Glutamatergic neuron (in vitro differentiated cells): ENCODE measurements around the gene LRCH4. TPM values are rescaled to one million over a fixed set of nuclear protein-coding genes. Genes with fewer than 3 reads are reported as not detected.

Experiments used
- DNase-seq: peaks from one replicate; pipeline ENCODE4 v3.0.0; 2022
- H3K27ac Mint-ChIP-seq: one replicate; pipeline ENCODE4 v1.8.0; 2020; ENCODE audit warnings: mild to moderate bottlenecking, mixed read lengths, inconsistent platforms; ENCODE audit not compliant: unreplicated experiment
- H3K27me3 Mint-ChIP-seq: one replicate; pipeline ENCODE4 v1.8.0; 2020; ENCODE audit warnings: mild to moderate bottlenecking, moderate library complexity, mixed read lengths, inconsistent platforms; ENCODE audit not compliant: unreplicated experiment
- H3K36me3 Mint-ChIP-seq: one replicate; pipeline ENCODE4 v1.8.0; 2020; ENCODE audit warnings: mild to moderate bottlenecking, mixed read lengths, inconsistent platforms; ENCODE audit not compliant: unreplicated experiment
- H3K4me1 Mint-ChIP-seq: one replicate; pipeline ENCODE4 v1.8.0; 2020; ENCODE audit warnings: mild to moderate bottlenecking, low read depth, mixed read lengths, inconsistent platforms; ENCODE audit not compliant: unreplicated experiment
- H3K4me3 Mint-ChIP-seq: one replicate; pipeline ENCODE4 v1.8.0; 2020; ENCODE audit warnings: mild to moderate bottlenecking, mixed read lengths, inconsistent platforms; ENCODE audit not compliant: unreplicated experiment
- H3K9me3 Mint-ChIP-seq: one replicate; pipeline ENCODE4 v1.8.0; 2020; ENCODE audit warnings: mild to moderate bottlenecking, moderate library complexity, mixed read lengths, inconsistent platforms; ENCODE audit not compliant: unreplicated experiment
- CTCF ChIP-seq: fragments of 200-600 bp; sonication (generic); IDR thresholded peaks from one replicate; pipeline ENCODE4 v1.5.0; 2021; ENCODE audit not compliant: partially characterized antibody, unreplicated experiment
- total RNA-seq: library from RNA; stranded (reverse); fragmentation: NEBNext Ultra II Directional; extraction: Animal tissue kit (Norgen Biotek cat#: 25700); gene quantifications from one replicate; pipeline ENCODE4 v1.2.1, GENCODE V29; 2021; ENCODE audit not compliant: unreplicated experiment

The LRCH4 gene
- total RNA-seq, 1 donor from 2014 or later: 166 TPM

- no peaks in the 10 kb centered on the region for H3K36me3 Mint-ChIP-seq
- H3K27me3 Mint-ChIP-seq: peaks cover 15% of the 10 kb centered on the region
- no peak for TF ChIP-seq CTCF
- H3K9me3 Mint-ChIP-seq: peaks cover 5% of the 10 kb centered on the region
- DNase-seq: no peak
- H3K4me1 Mint-ChIP-seq: no peaks in the 10 kb centered on the region
- H3K4me3 Mint-ChIP-seq: peak overlapping the region; percentile 20
- no peak overlapping the region for H3K27ac Mint-ChIP-seq
These were observed 41.3 kb upstream of the LRCH4 start for GRCh38 chr7:100627238-100627549.

- peak overlapping the region; percentile 76 for H3K4me3 Mint-ChIP-seq
- peaks cover 1% of the 10 kb centered on the region for H3K36me3 Mint-ChIP-seq
These were observed 40.8 kb upstream of the LRCH4 start for GRCh38 chr7:100626530-100627237.

GRCh38 chr7:100626055-100626454 lies 40.1 kb upstream of the LRCH4 start:
- no peak for DNase-seq
- peaks cover 5% of the 10 kb centered on the region for H3K9me3 Mint-ChIP-seq
- no peak for TF ChIP-seq CTCF
- no peaks in the 10 kb centered on the region for H3K4me1 Mint-ChIP-seq
- H3K27me3 Mint-ChIP-seq: peaks cover 17% of the 10 kb centered on the region
- no peak overlapping the region for H3K27ac Mint-ChIP-seq
- H3K36me3 Mint-ChIP-seq: peaks cover 5% of the 10 kb centered on the region
- H3K4me3 Mint-ChIP-seq: peak overlapping the region; percentile 76

More at GRCh38 chr7:100626530-100627237, 40.8 kb upstream of the LRCH4 start:
- DNase-seq: peak; percentile 89
- peaks cover 5% of the 10 kb centered on the region for H3K9me3 Mint-ChIP-seq
- H3K27ac Mint-ChIP-seq: no peak overlapping the region
- no peaks in the 10 kb centered on the region for H3K4me1 Mint-ChIP-seq
- peaks cover 15% of the 10 kb centered on the region for H3K27me3 Mint-ChIP-seq
- no peak for TF ChIP-seq CTCF

GRCh38 chr7:100623951-100624824 lies 38.3 kb upstream of the LRCH4 start:
- TF ChIP-seq CTCF: no peak
- Mint-ChIP-seq H3K36me3 (peaks cover 5% of the 10 kb centered on the region), H3K27ac (no peak overlapping the region), H3K27me3 (peaks cover 14% of the 10 kb centered on the region), H3K4me1 (no peaks in the 10 kb centered on the region), H3K4me3 (no peak overlapping the region), H3K9me3 (peaks cover 3% of the 10 kb centered on the region)
- DNase-seq: no peak

GRCh38 chr7:100621554-100621953 lies 35.6 kb upstream of the LRCH4 start:
- peak overlapping the region; percentile 9 for H3K27ac Mint-ChIP-seq
- peaks cover 3% of the 10 kb centered on the region for H3K9me3 Mint-ChIP-seq
- DNase-seq: no peak
- no peaks in the 10 kb centered on the region for H3K4me1 Mint-ChIP-seq
- H3K4me3 Mint-ChIP-seq: peak overlapping the region; percentile 13
- TF ChIP-seq CTCF: no peak
- H3K36me3 Mint-ChIP-seq: peaks cover 5% of the 10 kb centered on the region
- H3K27me3 Mint-ChIP-seq: peaks cover 11% of the 10 kb centered on the region
